HEK293T (cell line): ENCODE measurements around the gene VOPP1.

Experiments
- CTCF ChIA-PET: fragments of 350-600 bp; formaldehyde crosslinking; extraction: SDS; loops from one replicate; lab custom pipeline; 2021; ENCODE audit warnings: antibody characterized with exemption, inconsistent platforms; lab: Yijun Ruan, JAX
- POLR2A ChIA-PET: fragments of 350-600 bp; formaldehyde crosslinking; extraction: SDS; loops from one replicate; lab custom pipeline; 2020; ENCODE audit warnings: antibody characterized with exemption, inconsistent platforms; lab: Yijun Ruan, JAX
- DNase-seq: peaks from one replicate; pipeline ENCODE4 v3.0.0; 2012; ENCODE audit warnings: mixed read lengths; ENCODE audit errors: extremely low spot score
- ARNT ChIP-seq: fragments of 450-650 bp; IDR thresholded peaks from 2 replicates; pipeline ENCODE4 v1.6.1; 2017; ENCODE audit warnings: mild to moderate bottlenecking
- BHLHE40 ChIP-seq: fragments of 450-650 bp; IDR thresholded peaks from 2 replicates; pipeline ENCODE4 v1.6.1; 2016; ENCODE audit warnings: mild to moderate bottlenecking, moderate library complexity, borderline replicate concordance
- CTBP1 ChIP-seq: fragments of 450-650 bp; IDR thresholded peaks from 2 replicates; pipeline ENCODE4 v1.6.1; 2016; ENCODE audit warnings: borderline replicate concordance
- ELF4 ChIP-seq: fragments of 450-650 bp; IDR thresholded peaks from 2 replicates; pipeline ENCODE4 v1.6.1; 2017; ENCODE audit warnings: antibody characterized with exemption
- FOXA1 ChIP-seq: fragments of 450-650 bp; IDR thresholded peaks from 2 replicates; pipeline ENCODE4 v1.6.1; 2016; ENCODE audit warnings: mild to moderate bottlenecking
- FOXK2 ChIP-seq: fragments of 450-650 bp; IDR thresholded peaks from 2 replicates; pipeline ENCODE4 v1.6.1; 2016; ENCODE audit warnings: mild to moderate bottlenecking
- FOXM1 ChIP-seq: fragments of 450-650 bp; IDR thresholded peaks from 2 replicates; pipeline ENCODE4 v1.6.1; 2017; ENCODE audit warnings: mild to moderate bottlenecking, borderline replicate concordance
- HDGF ChIP-seq: fragments of 450-650 bp; IDR thresholded peaks from 2 replicates; pipeline ENCODE4 v1.6.1; 2017; ENCODE audit warnings: antibody characterized with exemption, borderline replicate concordance
- L3MBTL2 ChIP-seq: fragments of 450-650 bp; conservative IDR thresholded peaks from 2 replicates; pipeline ENCODE4 v1.6.1; 2016; ENCODE audit warnings: mild to moderate bottlenecking
- LEF1 ChIP-seq: fragments of 450-650 bp; IDR thresholded peaks from 2 replicates; pipeline ENCODE4 v1.6.1; 2017; ENCODE audit warnings: mild to moderate bottlenecking, borderline replicate concordance
- NFRKB ChIP-seq: fragments of 450-650 bp; IDR thresholded peaks from 2 replicates; pipeline ENCODE4 v1.6.1; 2016; ENCODE audit warnings: mild to moderate bottlenecking, moderate library complexity
- SP1 ChIP-seq: fragments of 450-650 bp; IDR thresholded peaks from 2 replicates; pipeline ENCODE4 v1.6.1; 2017
- SUZ12 ChIP-seq: fragments of 450-650 bp; IDR thresholded peaks from 2 replicates; pipeline ENCODE4 v1.6.1; 2016; ENCODE audit warnings: mild to moderate bottlenecking
- TARDBP ChIP-seq: fragments of 450-650 bp; IDR thresholded peaks from 2 replicates; pipeline ENCODE4 v1.6.1; 2016
- ZNF384 ChIP-seq: fragments of 450-650 bp; IDR thresholded peaks from 2 replicates; pipeline ENCODE4 v1.6.1; 2016
- TF ChIP-seq, protein P1 (sequence below): fragments of 450-650 bp; IDR thresholded peaks from 2 replicates; pipeline ENCODE4 v1.6.1; 2016

VOPP1 gene

DNA sequence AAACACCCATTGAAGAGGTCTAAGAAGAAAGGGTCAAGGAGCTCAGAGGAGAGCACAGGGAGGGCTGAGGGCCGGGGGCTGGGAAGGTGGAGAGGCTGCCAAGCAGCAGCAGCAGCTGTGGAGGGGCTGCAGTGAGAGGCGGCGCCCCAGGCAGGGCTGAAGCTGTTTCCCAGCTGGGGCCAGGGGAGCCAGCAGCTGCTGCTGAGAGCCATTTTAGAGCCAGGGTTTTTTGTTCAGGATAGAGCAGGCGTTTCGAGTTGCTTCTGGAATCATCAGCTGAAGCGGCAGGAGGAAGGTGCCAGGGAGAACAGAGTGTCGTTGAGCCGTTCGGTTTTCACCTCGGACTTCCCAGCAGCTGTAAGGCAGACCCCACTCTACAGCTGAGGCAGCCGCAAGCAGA is 144.5 kb downstream of the VOPP1 start:
- no peak for TF ChIP-seq LEF1
- TF ChIP-seq TARDBP: no peak
- no peak for TF ChIP-seq ARNT
- TF ChIP-seq HDGF: no peak
- TF ChIP-seq NFRKB: no peak
- no peak for TF ChIP-seq SUZ12
- no peak for TF ChIP-seq L3MBTL2
- ChIA-PET CTCF (interaction anchor here (1.1 kb wide), 1 partner anchor 12 kb away, joined by 3 read pairs; no protein-coding TSS in a partner anchor), POLR2A (interaction anchor here (1.5 kb wide), 1 partner anchor 62 kb away, joined by 4 read pairs; no protein-coding TSS in a partner anchor)
- no peak for DNase-seq

DNA sequence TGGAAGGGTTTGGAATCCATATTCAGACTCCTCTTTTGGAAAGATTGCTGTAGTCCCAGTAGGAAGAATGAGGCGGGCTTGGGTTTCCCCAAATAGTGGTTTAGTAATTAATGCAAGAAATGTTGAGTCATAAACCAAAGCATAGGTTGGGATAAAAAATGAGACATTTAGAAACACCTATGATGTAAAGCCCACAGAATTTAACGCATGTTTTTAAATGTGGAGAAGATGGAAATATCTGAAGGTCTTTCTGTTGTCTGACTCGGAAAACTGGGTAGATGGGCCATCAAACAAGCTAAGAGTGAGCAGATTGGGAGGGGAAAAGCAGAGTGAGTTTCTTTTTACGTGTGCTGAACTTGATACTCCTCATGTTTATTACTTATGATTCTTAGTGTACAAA is 145.0 kb downstream of the VOPP1 start:
- DNase-seq: no peak
- ChIA-PET CTCF (interaction anchor here (1.1 kb wide), 1 partner anchor 12 kb away, joined by 3 read pairs; no protein-coding TSS in a partner anchor), POLR2A (no interaction called here)
- TF ChIP-seq FOXM1 (no peak), ELF4 (no peak), CTBP1 (no peak), SUZ12 (no peak), SP1 (no peak), NFRKB (no peak), BHLHE40 (no peak), ZNF384 (no peak), L3MBTL2 (no peak), FOXK2 (no peak), FOXA1 (no peak)
- TF ChIP-seq, protein P1, sequence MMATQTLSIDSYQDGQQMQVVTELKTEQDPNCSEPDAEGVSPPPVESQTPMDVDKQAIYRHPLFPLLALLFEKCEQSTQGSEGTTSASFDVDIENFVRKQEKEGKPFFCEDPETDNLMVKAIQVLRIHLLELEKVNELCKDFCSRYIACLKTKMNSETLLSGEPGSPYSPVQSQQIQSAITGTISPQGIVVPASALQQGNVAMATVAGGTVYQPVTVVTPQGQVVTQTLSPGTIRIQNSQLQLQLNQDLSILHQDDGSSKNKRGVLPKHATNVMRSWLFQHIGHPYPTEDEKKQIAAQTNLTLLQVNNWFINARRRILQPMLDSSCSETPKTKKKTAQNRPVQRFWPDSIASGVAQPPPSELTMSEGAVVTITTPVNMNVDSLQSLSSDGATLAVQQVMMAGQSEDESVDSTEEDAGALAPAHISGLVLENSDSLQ: no peak

DNA sequence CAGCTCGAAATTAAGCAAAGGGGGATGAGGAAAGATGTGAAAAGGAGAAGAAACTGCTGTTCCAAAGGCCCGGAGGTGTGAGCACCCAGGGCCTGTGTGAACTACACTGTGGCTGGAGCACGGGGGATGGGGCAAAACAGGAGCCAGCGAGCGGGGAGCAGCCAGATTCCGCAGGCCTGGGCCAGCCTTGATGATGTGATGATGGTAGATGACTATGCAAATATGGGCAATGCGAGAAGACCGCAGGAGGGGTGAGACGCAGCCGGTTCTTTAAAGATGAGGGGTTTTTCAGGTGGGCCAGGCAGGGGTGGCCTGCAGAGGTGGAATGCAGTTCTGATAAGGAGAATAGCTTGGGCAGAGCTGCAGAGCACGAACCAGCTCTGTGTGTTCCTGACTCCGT is 145.6 kb downstream of the VOPP1 start:
- TF ChIP-seq CTBP1 (no peak), L3MBTL2 (no peak), ZNF384 (no peak), HDGF (no peak), SUZ12 (no peak), ARNT (no peak), NFRKB (no peak), FOXM1 (no peak), BHLHE40 (no peak), FOXA1 (no peak), ELF4 (no peak), FOXK2 (no peak), TARDBP (no peak), SP1 (no peak), LEF1 (no peak)
- TF ChIP-seq, protein P1: no peak
- ChIA-PET POLR2A (no interaction called here), CTCF (no interaction called here)
- DNase-seq: no peak

DNA sequence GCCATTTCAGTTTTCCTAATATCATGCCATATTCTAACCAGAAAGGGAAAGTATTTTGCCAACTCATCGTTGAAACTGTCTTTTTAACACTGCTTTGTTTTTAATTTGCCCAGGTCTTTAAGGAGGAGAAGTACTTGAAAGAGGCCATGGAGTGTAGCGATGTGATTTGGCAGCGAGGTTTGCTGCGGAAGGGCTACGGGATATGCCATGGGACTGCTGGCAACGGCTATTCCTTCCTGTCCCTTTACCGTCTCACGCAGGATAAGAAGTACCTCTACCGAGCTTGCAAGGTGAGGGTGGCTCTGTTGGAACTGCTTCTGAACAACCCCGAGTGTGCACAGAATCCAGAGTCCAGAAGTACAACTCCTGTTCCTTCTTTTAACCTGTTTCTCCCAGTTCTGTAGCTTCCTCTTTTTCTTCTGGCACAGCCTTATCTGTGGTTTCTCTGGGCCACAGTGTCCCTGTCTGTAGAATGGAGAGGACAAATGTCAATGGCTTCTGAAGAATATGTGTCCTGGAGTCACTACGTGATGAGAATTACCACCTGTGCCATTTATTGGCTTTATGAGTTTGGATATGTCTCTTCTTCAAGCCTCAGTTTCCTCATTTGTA is 147.1 kb downstream of the VOPP1 start:
- no peak for DNase-seq
- CTCF ChIA-PET: interaction anchor here (0.6 kb wide), 1 partner anchor 128 kb away, joined by 3 read pairs; no protein-coding TSS in a partner anchor
- TF ChIP-seq CTBP1 (no peak), TARDBP (no peak), FOXA1 (no peak), LEF1 (no peak), ELF4 (no peak), FOXK2 (no peak), ARNT (no peak), SP1 (no peak), BHLHE40 (no peak), L3MBTL2 (no peak), ZNF384 (no peak), NFRKB (no peak), SUZ12 (no peak)
- TF ChIP-seq, protein P1: no peak
- POLR2A ChIA-PET: no interaction called here

DNA sequence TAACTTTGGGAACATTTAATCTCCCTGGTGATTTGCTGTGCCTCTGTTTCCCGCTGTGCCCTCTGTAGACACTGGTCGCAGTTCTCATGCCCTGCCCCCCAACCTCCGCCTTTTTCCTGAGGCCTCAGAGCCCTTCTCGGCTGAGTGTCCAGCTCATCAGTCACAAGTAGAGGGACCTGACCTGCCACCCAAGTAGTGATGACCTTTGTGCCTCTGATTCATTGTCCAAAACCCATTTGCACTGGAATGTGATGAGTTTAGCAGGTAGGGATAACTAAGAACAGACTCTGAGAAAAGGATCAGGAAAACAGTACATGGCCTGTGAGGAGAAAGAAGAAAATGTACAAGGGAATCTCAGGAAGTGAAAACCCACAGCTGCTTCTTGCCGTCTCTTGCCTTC is 148.4 kb downstream of the VOPP1 start:
- CTCF ChIA-PET: interaction anchor here (1.1 to 1.5 kb wide), 2 partner anchors 9 kb away, joined by 3 to 4 read pairs; no protein-coding TSS in a partner anchor
- TF ChIP-seq, protein P1: no peak
- no peak for TF ChIP-seq L3MBTL2
- no peak for TF ChIP-seq ARNT
- no peak for TF ChIP-seq FOXM1
- no peak for TF ChIP-seq BHLHE40
- no peak for TF ChIP-seq FOXK2
- no peak for TF ChIP-seq NFRKB
- no peak for TF ChIP-seq HDGF
- TF ChIP-seq FOXA1: no peak
- TF ChIP-seq SP1: no peak
- TF ChIP-seq CTBP1: no peak
- DNase-seq: no peak
- POLR2A ChIA-PET: interaction anchor here (1.1 kb wide), 1 partner anchor 58 kb away, joined by 4 read pairs; no protein-coding TSS in a partner anchor
